PC-9 (cell line): ENCODE measurements around the gene TRUB2.

Source experiments
- CTCF ChIP-seq: fragments of 200-600 bp; sonication (generic); conservative IDR thresholded peaks from 2 replicates; pipeline ENCODE4 v1.6.1; 2017; ENCODE audit warnings: mixed run types, antibody characterized with exemption, mild to moderate bottlenecking, moderate library complexity
- EZH2 ChIP-seq: fragments of 200-600 bp; sonication (generic); IDR thresholded peaks from 2 replicates; pipeline ENCODE4 v1.8.0; 2017; ENCODE audit warnings: antibody characterized with exemption, low read depth

GRCh38 chr9:128294142-128294541, 28.1 kb downstream of the TRUB2 start:
- TF ChIP-seq CTCF (no peak), EZH2 (no peak)
